ENCODE data around the gene SUCO.

DNA sequence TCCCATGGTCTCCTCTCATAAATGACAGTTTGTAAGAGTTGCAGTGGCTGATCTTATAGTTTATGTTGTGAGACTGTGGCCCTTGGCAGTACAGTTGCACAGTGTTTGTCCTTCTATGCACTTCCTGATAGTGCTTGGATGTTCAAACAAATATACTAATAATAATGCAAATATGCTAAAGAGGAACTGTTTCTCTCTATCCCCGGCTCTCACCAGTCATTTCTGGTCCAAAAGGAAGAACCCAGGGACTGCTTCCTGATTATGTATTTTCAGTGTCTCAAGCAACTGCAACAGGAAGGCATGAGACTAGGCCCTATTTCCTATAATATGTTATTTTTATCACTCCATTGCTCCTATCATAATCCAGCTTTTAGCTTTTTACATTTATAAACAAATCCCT is 17.0 kb upstream of the SUCO start:
- no peak for TF ChIP-seq EP300 (IDR thresholded peaks at IDR 0.05)
- TF ChIP-seq, protein P1, sequence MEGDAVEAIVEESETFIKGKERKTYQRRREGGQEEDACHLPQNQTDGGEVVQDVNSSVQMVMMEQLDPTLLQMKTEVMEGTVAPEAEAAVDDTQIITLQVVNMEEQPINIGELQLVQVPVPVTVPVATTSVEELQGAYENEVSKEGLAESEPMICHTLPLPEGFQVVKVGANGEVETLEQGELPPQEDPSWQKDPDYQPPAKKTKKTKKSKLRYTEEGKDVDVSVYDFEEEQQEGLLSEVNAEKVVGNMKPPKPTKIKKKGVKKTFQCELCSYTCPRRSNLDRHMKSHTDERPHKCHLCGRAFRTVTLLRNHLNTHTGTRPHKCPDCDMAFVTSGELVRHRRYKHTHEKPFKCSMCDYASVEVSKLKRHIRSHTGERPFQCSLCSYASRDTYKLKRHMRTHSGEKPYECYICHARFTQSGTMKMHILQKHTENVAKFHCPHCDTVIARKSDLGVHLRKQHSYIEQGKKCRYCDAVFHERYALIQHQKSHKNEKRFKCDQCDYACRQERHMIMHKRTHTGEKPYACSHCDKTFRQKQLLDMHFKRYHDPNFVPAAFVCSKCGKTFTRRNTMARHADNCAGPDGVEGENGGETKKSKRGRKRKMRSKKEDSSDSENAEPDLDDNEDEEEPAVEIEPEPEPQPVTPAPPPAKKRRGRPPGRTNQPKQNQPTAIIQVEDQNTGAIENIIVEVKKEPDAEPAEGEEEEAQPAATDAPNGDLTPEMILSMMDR (IDR thresholded peaks at IDR 0.05): no peak
- no peak for TF ChIP-seq POLR2AphosphoS5 (IDR thresholded peaks at IDR 0.05)
- TF ChIP-seq POLR2A (IDR thresholded peaks at IDR 0.05; ENCODE audit: low read depth): no peak

All from esophagus muscularis mucosa (tissue), 4 donors.